ENCODE results near the gene HSPB6.
"Not testable (repeated sequence)": the region's sequence is repeated elsewhere in the genome, so short reads cannot be mapped to it uniquely, and the experiment has no call there.

The HSPB6 gene, protein sequence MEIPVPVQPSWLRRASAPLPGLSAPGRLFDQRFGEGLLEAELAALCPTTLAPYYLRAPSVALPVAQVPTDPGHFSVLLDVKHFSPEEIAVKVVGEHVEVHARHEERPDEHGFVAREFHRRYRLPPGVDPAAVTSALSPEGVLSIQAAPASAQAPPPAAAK

DNA sequence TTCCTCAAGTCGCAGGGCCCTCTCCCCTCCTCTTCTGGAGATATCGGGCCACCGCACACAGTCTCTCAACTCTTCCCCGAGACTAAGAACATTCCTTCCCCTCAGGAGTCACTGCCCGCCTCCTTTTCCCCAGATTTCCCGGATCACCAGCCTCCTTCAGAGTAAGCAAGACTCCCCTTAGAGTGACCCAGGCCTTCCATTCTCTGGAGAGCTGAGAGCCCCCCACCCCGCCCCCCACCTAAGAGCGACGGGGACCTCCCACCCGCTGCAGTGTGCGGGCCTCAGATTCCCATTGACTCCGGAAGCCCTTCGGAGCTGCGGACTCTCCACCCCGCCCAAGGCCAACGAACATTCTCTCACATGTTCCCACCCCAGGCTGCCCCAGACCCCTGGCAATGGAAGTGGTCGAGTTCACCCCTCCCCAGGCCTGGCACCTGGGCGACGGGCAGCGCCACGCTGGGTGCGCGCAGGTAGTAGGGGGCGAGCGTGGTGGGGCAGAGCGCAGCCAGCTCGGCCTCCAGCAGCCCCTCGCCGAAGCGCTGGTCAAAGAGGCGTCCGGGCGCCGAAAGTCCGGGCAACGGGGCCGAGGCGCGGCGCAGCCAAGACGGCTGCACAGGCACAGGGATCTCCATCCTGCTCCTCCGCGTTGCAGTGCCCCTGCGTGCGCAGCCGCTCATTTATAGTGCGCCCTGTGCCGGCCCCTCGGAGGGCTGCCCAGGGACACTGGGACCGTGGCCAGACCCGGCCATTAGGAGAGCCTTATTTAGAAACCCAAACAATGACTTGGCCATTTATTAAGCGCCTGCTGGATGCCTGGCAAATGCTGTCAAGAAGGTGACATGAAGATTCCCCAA lies at the start of gene HSPB6:
TSS of gene HSPB6 (minus strand) at position 653 of the 854 bp plus-strand sequence. CDS start at position 632, 21 bp downstream.
- DNase-seq, result no peak

DNA sequence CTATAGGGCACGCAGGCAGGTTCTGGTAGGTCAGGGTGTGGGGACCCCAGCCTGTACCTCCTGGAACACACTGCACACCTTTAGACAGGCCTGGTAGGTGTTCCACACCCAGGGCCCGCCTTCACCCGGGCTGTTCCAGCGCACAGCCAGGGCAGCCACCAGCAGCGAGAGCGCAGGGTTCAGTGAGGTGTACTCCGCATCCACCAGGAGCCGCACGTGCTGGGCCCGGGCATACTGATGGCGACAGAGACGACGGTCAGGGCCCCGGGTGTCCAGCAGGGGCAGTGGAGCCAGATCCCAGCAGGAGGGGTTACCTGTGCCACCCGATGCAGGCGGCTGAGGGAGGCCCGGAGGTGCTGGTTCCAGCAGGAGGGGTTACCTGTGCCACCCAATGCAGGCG lies 49.8 kb upstream of the HSPB6 start:
- DNase-seq, result no peak

DNA sequence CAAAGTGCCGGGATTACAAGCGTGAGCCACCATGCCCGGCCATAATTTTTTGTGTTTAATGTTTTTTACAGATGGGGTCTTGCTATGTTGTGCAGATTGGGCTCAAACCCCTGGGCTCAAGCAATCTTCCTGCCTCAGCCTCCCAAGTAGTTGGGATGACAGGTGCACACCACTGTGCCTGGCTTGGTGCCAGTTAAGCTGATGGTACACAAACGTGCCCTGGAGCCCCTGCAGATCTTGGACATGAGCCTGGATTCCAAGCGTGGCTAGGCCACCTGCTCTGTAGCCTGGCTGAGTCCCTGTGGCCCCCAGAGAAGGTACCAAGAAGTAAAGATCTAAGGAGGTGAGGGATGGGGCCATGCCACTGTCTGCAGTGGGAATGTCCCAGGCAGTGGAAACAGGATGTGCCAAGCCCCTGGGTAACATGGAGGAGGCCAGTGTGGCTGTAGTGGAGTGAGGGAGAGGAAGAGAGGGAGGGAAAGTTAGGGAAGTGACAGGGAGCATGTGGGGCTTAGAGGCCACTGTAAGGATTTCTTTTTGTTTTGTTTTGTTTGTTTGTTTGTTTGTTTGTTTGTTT lies 48.8 kb upstream of the HSPB6 start:
- no peak for DNase-seq

DNA sequence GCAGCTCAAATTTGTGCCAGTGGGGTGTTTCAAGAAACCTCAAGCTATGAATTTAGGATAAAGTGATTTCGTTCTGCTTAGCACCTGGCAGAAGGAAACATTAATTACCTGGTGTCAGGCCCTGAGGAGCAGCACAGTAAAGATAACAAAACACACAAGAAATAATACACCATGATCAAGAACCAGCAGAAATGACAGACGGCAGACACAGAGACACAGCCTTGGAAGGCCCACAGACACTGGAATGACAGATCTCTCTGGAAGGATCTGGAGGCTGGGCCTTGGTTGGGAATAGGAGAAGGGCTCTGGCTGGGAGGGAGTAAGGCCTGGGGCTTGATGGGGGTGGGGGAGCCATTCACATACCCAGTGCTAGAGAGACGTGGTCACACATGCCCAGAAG lies 45.0 kb upstream of the HSPB6 start:
- DNase-seq, result no peak

DNA sequence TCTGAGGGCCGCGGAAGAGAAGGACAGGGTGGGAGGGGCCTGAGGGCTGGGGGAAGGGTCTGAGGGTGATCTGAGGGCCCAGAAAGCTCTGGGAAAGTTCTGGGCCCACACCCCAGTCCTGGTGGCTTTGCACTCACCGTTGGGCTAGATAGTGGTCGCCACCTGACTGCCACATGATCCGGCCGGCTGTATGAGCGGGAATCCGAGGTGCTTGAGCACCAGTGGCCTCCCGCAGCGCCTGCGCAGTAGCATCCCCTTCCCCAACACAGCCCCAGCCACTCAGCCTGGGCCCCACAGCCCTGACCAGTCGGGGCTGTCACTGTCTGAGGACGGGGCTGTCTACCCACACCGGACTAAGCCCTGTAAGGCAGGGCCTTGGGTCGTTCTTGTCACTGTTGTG lies 40.8 kb upstream of the HSPB6 start:
- no peak for DNase-seq

DNA sequence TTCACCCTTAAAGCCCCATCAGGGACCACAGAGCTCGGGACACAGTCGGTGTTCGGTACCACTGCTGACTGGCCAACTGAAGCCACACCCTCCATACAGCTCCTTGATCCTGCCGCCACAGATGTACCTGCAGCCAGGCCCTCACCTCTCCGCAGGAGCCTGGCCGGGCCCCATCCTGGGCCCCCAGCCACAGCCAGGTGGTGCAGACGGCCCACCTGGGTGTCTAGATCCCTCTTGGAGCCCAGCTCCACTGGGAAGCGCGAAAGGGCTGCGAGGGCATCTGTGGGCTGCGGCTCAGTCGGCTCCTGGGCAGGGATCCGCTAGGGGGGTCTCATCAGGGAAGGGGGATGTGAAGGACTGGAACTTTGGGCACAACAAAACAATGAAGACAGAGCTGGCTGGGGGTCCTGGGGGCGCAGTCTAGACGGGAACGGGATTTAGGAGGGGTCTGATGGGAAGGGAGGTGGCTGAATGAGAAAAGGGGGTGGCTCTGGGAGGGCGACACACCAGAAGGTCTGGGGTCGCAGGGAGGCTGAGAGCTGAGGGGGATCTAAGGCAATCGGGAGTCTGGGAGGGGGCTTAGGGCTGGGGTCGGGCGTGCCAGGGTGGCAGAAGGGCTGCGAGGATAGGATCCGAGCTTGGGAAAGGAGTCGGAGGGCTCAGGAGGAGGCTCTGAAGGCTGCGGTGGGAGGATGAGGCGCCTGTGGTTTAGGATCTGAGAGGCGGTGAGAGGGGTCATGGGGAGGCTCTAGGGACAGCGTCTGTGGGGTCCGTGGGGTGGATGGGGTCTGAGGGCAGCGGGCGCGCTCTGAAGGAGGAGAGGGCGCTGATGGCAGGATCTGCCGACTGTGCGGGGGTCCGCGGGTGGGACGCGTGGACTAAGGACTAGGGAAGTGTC lies 40.1 kb upstream of the HSPB6 start:
- DNase-seq, result no peak

DNA sequence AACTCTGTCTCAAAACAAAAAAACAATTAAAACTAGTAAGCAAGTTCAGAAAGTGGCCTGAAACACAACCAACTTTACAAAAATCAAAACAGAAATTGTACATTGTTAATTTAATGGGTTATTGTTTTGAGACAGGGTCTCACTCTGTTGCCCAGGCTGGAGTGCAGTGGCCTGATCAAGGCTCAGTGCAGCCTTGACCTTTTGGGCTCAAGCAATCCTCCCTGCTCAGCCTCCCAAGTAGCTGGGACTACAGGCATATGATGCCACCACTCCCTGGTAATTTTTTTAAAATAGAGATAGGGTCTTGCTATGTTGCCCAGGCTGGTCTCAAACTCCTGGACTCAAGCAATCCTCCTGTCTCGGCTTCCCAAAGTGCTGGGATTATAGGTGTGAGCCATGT lies 38.7 kb upstream of the HSPB6 start:
- DNase-seq, result not testable (repeated sequence)

DNA sequence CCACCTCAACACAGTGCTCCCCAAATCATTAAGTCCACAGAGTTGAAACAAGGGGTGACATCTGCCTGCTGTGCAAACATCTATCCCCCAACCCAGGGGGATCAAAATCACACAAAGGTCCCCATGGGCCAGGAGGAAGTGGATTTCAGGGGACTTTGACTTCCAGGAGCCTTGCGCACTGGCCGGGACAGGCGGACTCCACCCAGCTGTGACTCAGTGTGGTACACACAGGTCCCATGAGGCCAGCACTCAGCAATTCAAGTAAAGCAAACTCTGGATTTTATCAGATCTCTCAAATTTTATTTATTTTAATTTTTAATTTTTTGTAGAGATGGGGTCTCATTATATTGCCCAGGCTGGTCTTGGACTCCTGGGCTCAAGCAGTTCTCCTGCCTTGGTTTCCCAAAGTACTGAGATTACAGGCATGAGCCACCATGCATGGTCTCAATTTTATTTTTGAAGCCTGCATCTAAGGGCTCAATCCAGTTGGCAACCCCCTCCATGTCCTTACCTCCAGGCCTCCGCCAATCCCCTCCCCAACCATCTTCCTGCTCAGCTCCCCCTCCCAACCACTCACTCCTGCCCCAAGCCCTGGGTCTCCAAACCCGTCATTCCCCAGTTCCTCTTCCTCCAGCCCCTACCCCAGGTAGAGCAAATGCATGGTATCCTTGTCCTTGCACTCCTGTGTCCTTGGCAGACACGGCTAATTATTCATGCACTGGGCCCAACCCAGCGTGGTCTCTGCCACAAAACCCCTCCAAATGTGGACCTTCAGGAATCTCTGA lies 36.7 kb upstream of the HSPB6 start:
- DNase-seq, result no peak

DNA sequence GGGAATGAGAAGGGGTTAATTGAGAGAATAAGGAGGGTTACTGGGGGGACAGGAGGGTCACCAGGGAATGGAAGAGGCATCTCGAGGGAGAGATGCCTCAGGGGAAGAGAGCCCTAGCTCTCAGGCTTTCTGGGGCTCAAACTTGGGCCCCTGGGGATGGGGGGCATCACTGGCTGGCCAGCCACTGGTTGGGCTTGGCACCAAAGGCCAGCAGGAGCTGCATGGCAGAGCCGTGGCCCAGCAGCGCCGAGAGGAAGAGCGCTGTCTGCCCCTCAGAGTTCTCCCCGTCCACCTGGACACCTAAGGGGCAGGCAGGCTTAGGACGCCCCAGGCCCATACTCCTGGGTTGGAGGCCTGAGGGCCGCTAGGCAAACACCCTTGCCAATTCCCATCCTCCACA lies 36.1 kb upstream of the HSPB6 start:
- DNase-seq, result no peak

DNA sequence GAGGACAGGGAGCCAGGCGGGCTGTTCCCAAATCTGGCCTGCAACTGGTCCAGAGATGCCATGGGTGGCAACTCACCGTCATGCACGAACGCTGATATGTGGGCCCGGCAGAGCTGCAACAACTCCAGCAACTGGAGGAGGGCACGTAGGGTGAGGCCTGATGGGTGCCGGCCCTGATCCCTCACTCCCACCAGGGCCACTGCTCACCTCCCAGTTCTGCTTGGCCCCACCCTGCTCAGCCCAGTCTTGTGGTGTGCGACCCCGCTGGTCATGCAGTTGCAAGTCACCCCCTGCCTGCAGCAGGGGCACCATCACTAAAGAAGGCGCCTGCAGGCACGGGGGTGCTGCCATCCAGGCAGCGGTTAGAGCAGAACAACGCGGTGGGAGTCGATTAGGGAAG lies 35.5 kb upstream of the HSPB6 start:
- DNase-seq, result no peak

DNA sequence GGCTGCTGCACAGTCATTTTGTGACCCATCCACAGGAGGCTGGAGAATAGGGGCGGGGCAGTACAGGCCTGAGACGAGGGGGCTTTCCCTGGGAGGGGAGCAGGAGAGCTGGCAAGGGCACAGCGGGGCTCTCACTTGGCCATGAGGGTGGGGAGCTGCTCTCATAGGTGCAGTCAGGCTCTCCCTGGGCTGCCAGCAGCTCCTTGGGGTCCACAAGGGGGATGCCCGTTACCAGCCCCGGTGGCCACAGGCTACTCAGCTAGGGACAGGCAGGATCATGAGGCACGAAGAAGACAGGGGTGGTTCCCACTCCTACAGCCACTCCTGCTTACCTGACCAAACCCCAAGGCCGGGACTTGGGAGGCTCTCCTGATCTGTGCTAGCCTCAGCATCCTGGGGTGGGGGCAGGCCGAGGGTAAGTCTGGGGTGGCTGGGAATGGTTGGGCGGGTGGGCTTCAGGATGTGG lies 35.0 kb upstream of the HSPB6 start:
- no peak for DNase-seq

DNA sequence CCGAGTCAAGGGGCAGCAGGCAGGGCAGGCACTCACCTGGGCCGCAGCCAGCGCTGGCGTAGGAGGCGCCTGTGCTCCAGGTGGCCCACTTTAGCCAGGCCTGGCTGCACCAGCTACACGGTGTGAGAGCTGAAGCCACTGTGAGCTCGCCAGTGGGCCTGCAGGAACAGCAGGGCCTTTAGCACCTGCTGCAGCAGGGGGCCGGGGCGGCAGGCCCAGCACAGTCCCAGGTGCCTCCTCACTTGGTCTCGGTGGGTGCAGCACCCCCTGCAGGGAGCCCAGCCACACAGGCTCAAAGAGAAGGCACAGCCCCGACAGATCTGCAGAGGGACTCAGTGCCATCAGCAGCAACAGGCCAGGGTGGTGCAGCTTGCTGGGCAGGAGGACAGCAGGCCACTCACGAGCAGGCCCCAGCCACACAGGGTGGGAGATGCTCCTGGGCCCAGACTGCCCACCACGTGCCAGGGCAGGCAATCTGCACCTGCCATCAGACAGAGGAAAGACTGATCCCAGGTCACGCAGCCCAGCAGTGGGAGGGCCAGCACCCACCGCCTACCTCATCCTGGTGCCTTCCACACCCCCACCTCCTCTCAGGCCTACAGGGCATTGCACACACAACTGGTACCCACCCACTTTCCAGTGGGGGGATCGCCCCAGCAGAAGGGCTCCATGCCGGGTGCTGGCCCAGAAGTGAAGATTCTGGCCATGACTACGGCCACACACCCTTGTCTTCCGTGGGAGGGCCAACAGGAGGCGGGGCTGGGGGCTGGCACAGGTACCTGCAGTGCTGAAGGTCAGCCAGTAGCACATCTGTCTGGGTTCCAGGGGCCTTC lies 34.4 kb upstream of the HSPB6 start:
- no peak for DNase-seq

DNA sequence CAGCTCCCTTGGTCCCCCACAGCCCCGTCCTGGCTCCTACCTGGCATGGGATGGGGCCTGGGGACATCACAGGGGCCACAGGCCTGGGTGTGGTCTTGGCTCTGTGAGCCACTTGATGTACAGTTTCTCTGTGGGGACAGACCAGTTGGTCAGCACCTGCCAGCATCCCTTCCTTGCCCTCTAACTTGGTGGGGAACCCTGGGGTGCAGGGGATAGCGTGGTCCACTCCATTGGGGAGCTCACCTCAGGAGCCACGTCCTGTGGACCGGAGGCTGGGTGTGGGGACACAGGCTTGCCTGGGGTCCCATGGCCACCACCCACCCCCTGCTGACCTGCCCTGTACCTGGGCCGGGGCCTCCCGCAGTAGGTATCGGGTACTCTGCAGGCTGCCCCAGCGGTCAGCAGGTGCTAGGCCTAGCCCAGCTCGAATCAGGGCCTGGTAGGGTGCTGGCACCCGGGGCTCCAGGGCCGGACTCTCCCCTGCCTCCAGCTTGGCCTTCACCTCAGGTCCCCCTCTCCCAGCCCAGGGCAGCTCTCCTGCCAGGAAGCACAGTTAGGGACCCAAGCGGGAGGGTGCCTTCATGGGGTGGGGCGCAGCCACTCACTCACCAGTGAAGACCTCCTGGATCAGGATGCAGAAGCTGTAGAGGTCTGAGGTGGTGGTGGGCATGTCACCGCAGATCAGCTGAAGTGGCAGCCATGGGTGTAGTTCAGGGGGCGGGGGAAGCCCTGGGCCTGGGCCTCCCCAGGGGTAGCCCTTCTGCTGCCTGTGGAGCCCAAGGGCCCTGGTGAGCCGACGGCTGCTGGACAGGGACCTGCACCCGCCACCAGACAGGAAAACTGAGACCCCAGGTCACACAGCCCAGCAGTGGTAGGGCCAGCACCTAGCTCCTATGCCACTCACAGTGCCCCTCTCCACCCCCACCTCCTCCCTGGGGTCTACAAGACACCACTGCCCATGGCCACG lies 33.4 kb upstream of the HSPB6 start:
- DNase-seq, result no peak

DNA sequence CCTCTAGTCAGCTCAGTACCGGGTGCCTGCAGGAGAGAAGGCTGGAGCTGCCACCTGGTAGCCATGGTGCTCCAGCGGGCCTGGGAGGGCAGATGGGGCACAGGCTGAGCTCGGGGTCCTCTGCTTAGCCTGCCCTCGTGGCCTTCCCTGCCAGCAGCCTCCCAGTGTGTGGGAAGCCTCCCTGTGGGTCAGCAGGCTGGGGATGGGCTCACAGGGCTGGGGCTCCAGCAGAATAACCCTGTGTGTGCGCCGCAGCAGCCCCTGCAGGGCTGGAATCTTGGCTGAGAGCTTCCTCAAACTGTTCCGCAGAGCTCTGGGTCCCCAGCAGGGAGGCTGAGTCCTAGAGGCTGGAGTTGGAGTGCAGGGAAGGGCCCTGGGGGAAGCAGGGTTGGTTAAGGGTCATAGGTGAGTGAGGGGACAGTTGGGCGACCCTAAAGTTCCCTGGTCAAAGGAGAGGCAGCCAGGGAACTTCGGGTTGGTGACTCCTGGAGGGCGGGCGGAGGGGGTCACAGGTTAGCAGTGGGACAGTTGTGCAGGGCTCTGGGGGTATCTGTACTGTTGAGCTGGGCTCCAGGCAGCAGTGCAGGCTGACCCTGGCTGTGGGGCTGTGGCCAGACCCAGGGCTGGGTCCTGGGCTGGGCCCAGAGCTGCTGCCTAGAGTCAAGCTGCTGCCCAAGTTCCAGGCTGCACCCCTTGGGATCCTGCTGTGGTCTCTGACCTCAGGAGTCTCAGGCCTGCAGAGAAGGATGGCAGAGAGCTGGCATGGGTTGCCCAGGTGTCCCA lies 32.6 kb upstream of the HSPB6 start:
- DNase-seq, result no peak

DNA sequence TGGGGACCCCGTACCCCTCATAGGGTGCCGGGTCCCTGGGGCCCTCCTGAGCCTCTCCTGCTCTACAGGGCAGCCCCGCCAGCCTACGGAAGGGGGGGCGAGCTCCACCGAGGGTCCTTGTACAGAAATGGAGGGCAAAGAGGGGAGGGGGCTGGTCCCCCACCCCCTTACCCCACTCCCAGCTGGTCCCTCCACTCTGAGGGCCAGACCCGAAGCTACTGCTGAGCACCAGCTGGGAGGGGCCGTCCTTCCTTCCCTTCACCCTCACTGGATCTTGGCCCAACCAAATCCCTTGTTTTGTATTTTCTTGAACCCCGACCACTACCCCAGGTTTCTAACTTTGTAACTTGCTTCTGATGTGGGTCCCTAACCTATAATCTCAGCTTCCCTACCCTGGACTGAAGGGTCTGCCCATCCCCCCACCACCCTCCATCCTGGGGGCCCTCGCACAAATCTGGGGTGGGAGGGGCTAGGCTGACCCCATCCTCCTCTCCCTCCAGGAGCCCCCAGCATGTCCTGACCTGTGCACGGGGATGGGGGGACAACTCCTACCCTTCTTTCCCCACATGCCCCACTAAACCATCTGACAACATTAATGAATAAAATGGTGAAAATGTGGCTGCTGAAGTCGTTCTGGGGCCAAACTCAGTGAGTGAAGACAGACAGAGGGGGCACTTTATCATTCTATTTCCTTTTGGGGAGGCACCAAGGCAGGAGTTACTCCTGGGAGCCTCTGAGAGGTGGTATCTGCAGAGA lies 31.6 kb upstream of the HSPB6 start:
- DNase-seq, result no peak

DNA sequence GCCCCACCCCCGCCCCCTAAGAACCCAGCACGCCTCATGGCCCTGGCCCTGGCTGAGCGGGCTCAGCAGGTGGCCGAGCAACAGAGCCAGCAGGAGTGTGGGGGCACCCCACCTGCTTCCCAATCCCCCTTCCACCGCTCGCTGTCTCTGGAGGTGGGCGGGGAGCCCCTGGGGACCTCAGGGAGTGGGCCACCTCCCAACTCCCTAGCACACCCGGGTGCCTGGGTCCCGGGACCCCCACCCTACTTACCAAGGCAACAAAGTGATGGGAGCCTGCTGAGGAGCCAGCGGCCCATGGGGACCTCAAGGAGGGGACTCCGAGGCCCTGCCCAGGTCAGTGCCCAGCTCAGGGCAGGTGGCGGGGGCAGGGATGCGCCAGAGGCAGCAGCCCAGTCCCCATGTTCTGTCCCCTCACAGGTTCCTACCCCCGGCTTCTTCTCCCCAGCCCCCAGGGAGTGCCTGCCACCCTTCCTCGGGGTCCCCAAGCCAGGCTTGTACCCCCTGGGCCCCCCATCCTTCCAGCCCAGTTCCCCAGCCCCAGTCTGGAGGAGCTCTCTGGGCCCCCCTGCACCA lies 30.5 kb upstream of the HSPB6 start:
- DNase-seq, result no peak

DNA sequence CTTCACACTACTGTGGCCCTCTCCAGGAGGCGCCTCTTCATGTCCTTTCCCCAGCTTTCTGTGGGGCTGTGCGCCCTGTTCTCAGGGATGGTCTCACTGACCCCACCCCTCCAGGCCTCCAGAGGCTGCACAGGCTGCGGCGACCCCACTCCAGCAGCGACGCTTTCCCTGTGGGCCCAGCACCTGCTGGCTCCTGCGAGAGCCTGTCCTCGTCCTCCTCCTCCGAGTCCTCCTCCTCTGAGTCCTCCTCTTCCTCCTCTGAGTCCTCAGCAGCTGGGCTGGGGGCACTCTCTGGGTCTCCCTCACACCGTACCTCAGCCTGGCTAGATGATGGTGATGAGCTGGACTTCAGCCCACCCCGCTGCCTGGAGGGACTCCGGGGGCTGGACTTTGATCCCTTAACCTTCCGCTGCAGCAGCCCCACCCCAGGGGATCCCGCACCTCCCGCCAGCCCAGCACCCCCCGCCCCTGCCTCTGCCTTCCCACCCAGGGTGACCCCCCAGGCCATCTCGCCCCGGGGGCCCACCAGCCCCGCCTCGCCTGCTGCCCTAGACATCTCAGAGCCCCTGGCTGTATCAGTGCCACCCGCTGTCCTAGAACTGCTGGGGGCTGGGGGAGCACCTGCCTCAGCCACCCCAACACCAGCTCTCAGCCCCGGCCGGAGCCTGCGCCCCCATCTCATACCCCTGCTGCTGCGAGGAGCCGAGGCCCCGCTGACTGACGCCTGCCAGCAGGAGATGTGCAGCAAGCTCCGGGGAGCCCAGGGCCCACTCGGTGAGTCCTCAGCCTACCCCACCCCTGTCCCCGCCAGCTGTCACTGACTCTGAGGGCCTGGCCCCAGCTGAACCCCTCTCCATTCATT lies 29.7 kb upstream of the HSPB6 start:
- no peak for DNase-seq

Measured in activated CD4-positive, alpha-beta T cell treated with anti-CD3 and anti-CD28 coated beads for 1 hour (primary cell).